ENCODE data around the gene NSMF.

- TF ChIP-seq CTCF (IDR thresholded peaks at IDR 0.05 in 2 of 3, conservative IDR thresholded peaks at IDR 0.05 in 1 of 3; ENCODE audit: control insufficient read depth in 2 of 3, extremely low read depth in 1 of 3, insufficient read depth in 1 of 3, low read depth in 3 of 3, low read length in 3 of 3) (no peak), CHD2 (IDR thresholded peaks at IDR 0.05; ENCODE audit: borderline replicate concordance, low read depth, low read length) (no peak), ZBTB40 (IDR thresholded peaks at IDR 0.05; ENCODE audit: borderline replicate concordance) (no peak), ZNF274 (IDR thresholded peaks at IDR 0.05; ENCODE audit: insufficient read depth, insufficient read length) (no peak), RAD21 (IDR thresholded peaks at IDR 0.05; ENCODE audit: insufficient read depth, low read depth, low read length) (no peak), RAD51 (IDR thresholded peaks at IDR 0.05) (no peak), ZBED1 (IDR thresholded peaks at IDR 0.05; ENCODE audit: borderline replicate concordance) (no peak)
Measured at GRCh38 chr9:137462986-137463930, 4.1 kb upstream of the NSMF start.
